Measurements from ENCODE around the gene RAP2A.

- TF ChIP-seq, protein P1, sequence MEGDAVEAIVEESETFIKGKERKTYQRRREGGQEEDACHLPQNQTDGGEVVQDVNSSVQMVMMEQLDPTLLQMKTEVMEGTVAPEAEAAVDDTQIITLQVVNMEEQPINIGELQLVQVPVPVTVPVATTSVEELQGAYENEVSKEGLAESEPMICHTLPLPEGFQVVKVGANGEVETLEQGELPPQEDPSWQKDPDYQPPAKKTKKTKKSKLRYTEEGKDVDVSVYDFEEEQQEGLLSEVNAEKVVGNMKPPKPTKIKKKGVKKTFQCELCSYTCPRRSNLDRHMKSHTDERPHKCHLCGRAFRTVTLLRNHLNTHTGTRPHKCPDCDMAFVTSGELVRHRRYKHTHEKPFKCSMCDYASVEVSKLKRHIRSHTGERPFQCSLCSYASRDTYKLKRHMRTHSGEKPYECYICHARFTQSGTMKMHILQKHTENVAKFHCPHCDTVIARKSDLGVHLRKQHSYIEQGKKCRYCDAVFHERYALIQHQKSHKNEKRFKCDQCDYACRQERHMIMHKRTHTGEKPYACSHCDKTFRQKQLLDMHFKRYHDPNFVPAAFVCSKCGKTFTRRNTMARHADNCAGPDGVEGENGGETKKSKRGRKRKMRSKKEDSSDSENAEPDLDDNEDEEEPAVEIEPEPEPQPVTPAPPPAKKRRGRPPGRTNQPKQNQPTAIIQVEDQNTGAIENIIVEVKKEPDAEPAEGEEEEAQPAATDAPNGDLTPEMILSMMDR (IDR thresholded peaks at IDR 0.05) = no peak
- peak in 1 of 3 donors; percentile 4 for TF ChIP-seq POLR2A (IDR thresholded peaks at IDR 0.05)
Measured at GRCh38 chr13:97434397-97435201, 630 bp downstream of the RAP2A start.

All from body of pancreas (tissue), 4 donors.